Uterus (tissue), 2 donors: ENCODE results near the gene LILRA5.
"Not testable (repeated sequence)": the region's sequence is repeated elsewhere in the genome, so short reads cannot be mapped to it uniquely, and the experiment has no call there.

Experiments
- POLR2A ChIP-seq, 2 donors: fragments of 450-650 bp; IDR thresholded peaks; one replicate each; pipeline ENCODE4 v1.6.1; 2016; ENCODE audit warnings: antibody characterized with exemption in 2 of 2, mild to moderate bottlenecking in 1 of 2, moderate library complexity in 1 of 2
- TF ChIP-seq, protein P1 (sequence below), 4 experiments: fragments of 200-600 bp in 2 of 4; fragments of 450-650 bp in 2 of 4; sonication (generic) in 2 of 4; IDR thresholded peaks; one replicate each; pipeline ENCODE4 v1.5.1; 2016 to 2019; ENCODE audit warnings: antibody characterized with exemption in 4 of 4, mild to moderate bottlenecking in 2 of 4, moderate library complexity in 1 of 4

DNA sequence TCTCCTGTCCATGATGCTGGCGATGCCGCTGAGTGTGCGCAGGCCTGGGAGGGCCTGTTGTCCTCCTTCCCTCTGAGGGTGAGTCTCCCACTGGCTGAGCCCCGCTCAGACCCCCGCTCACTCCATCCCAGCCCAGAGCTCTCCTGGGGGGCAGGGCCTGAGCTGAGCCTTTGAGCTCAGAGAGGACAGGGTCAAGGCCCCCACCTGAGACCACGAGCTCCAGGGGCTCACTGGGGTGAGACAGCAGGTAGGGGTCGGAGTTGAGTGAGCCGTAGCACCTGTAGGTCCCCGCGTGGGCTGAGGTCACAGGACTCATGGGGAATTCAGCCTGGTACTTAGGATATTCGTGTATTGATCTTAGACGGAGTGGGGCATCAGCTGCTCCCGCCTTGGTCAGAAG is 34.9 kb downstream of the LILRA5 start:
- TF ChIP-seq, protein P1, sequence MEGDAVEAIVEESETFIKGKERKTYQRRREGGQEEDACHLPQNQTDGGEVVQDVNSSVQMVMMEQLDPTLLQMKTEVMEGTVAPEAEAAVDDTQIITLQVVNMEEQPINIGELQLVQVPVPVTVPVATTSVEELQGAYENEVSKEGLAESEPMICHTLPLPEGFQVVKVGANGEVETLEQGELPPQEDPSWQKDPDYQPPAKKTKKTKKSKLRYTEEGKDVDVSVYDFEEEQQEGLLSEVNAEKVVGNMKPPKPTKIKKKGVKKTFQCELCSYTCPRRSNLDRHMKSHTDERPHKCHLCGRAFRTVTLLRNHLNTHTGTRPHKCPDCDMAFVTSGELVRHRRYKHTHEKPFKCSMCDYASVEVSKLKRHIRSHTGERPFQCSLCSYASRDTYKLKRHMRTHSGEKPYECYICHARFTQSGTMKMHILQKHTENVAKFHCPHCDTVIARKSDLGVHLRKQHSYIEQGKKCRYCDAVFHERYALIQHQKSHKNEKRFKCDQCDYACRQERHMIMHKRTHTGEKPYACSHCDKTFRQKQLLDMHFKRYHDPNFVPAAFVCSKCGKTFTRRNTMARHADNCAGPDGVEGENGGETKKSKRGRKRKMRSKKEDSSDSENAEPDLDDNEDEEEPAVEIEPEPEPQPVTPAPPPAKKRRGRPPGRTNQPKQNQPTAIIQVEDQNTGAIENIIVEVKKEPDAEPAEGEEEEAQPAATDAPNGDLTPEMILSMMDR (IDR thresholded peaks at IDR 0.05), result not testable (repeated sequence)
- TF ChIP-seq POLR2A (IDR thresholded peaks at IDR 0.05), result not testable (repeated sequence)
